Osteoblast (primary cell): ENCODE data around the gene VWA5B2. TPM values are rescaled to one million over a fixed set of nuclear protein-coding genes. Genes with fewer than 3 reads are reported as not detected.

Experiments
- DNase-seq: peaks from one replicate; pipeline ENCODE4 v3.0.0; 2011; ENCODE audit warnings: low spot score, mixed read lengths; ENCODE audit not compliant: insufficient read length; ENCODE audit errors: missing footprints
- H2AFZ ChIP-seq: 2 replicates; pipeline ENCODE4 v1.6.0; 2011; ENCODE audit warnings: mild to moderate bottlenecking, low read length
- H3K27ac ChIP-seq: 2 replicates; pipeline ENCODE4 v1.5.1; 2011; ENCODE audit warnings: mild to moderate bottlenecking, low read depth, low read length, moderate library complexity
- H3K27me3 ChIP-seq: 2 replicates; pipeline ENCODE4 v1.6.0; 2012; ENCODE audit warnings: mild to moderate bottlenecking, control low read depth, inconsistent platforms, low read length, moderate library complexity; ENCODE audit not compliant: insufficient read depth
- H3K36me3 ChIP-seq: 2 replicates; pipeline ENCODE4 v1.5.1; 2011; ENCODE audit warnings: mild to moderate bottlenecking, low read length, control low read depth, moderate library complexity; ENCODE audit not compliant: insufficient read depth
- H3K4me1 ChIP-seq: 2 replicates; pipeline ENCODE4 v1.5.1; 2011; ENCODE audit warnings: mild to moderate bottlenecking, low read length, control low read depth, moderate library complexity; ENCODE audit not compliant: insufficient read depth
- H3K4me2 ChIP-seq: 2 replicates; pipeline ENCODE4 v1.6.0; 2011; ENCODE audit warnings: mild to moderate bottlenecking, low read length; ENCODE audit not compliant: insufficient read depth
- H3K4me3 ChIP-seq: fragments of 200-600 bp; sonication (generic); 3 replicates; pipeline ENCODE4 v1.5.1; 2012; ENCODE audit warnings: mild to moderate bottlenecking, low read length, inconsistent platforms; ENCODE audit not compliant: insufficient read depth
- H3K79me2 ChIP-seq: 2 replicates; pipeline ENCODE4 v1.6.0; 2012; ENCODE audit warnings: mild to moderate bottlenecking, low read length, control low read depth, inconsistent platforms; ENCODE audit not compliant: insufficient read depth
- H3K9me3 ChIP-seq: 2 replicates; pipeline ENCODE4 v1.5.1; 2011; ENCODE audit warnings: low read depth, low read length, control low read depth
- H4K20me1 ChIP-seq: 2 replicates; pipeline ENCODE4 v1.6.0; 2012; ENCODE audit warnings: mild to moderate bottlenecking, low read length, control low read depth; ENCODE audit not compliant: insufficient read depth
- total RNA-seq: library from RNA; depleted of rRNA; stranded (reverse); fragments of >200 nt; gene quantifications from 2 replicates; pipeline ENCODE4 v1.2.3, GENCODE V29; 2012
- TF ChIP-seq, protein P1 (sequence below): IDR thresholded peaks from 2 replicates; pipeline ENCODE4 v1.5.1; 2011; ENCODE audit warnings: mild to moderate bottlenecking, low read depth, low read length, moderate library complexity; ENCODE audit errors: extremely low read depth

VWA5B2 gene
- total RNA-seq, 1 donor: not detected

DNA sequence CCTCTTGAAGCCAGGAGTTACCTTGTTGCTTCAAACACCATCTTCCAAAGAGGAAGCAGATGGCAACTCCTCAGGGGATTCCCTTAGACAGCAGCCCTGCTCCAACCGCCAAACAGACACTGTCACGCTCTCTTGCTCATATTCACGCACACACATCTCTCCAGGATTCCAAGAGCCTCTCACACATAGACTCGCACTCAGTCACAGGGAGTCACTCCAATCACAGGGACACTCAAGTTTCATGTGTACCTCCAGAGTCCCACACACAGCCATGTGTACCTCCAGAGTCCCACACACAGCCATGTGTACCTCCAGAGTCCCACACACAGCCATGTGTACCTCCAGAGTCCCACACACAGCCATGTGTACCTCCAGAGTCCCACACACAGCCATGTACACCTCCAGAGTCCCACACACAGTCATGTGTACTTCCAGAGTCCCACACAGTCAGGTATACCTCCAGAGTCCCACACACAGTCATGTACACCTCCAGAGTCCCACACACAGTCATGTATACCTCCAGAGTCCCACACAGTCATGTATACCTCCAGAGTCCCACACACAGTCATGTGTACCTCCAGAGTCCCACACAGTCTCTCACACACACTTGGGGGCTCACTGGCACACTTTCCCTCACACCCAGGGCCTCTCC, 6.1 kb downstream of the VWA5B2 start:
- H4K20me1 ChIP-seq: no peaks in the 10 kb centered on the region
- H3K9me3 ChIP-seq: no peaks in the 10 kb centered on the region
- no peak for DNase-seq
- H2AFZ ChIP-seq: no peak overlapping the region
- no peaks in the 10 kb centered on the region for H3K79me2 ChIP-seq
- H3K4me1 ChIP-seq: no peaks in the 10 kb centered on the region
- H3K4me3 ChIP-seq: no peak overlapping the region
- no peaks in the 10 kb centered on the region for H3K36me3 ChIP-seq
- H3K27ac ChIP-seq: no peak overlapping the region
- H3K4me2 ChIP-seq: no peak overlapping the region
- TF ChIP-seq, protein P1, sequence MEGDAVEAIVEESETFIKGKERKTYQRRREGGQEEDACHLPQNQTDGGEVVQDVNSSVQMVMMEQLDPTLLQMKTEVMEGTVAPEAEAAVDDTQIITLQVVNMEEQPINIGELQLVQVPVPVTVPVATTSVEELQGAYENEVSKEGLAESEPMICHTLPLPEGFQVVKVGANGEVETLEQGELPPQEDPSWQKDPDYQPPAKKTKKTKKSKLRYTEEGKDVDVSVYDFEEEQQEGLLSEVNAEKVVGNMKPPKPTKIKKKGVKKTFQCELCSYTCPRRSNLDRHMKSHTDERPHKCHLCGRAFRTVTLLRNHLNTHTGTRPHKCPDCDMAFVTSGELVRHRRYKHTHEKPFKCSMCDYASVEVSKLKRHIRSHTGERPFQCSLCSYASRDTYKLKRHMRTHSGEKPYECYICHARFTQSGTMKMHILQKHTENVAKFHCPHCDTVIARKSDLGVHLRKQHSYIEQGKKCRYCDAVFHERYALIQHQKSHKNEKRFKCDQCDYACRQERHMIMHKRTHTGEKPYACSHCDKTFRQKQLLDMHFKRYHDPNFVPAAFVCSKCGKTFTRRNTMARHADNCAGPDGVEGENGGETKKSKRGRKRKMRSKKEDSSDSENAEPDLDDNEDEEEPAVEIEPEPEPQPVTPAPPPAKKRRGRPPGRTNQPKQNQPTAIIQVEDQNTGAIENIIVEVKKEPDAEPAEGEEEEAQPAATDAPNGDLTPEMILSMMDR: no peak
- peaks cover 29% of the 10 kb centered on the region for H3K27me3 ChIP-seq

DNA sequence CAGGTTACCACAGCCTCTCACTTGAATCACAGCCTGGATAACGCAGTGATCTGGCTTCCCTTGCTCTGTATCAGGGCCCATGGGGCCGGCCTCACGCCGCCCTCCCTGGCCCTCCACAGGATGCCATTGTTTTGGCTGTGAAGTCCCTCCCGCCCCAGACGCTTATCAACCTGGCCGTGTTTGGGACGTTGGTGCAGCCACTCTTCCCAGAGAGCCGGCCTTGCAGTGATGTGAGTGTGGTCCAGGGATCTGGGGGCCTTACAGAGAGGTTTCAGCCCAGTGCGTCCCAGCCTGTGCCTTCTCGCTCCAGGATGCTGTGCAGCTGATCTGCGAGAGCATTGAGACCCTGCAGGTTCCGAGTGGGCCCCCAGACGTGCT, 6.6 kb downstream of the VWA5B2 start:
- H3K4me1 ChIP-seq: no peaks in the 10 kb centered on the region
- no peak overlapping the region for H3K4me2 ChIP-seq
- peaks cover 24% of the 10 kb centered on the region for H3K27me3 ChIP-seq
- TF ChIP-seq, protein P1: no peak
- peak; percentile 65 for DNase-seq
- no peaks in the 10 kb centered on the region for H3K79me2 ChIP-seq
- no peak overlapping the region for H2AFZ ChIP-seq
- no peaks in the 10 kb centered on the region for H3K36me3 ChIP-seq
- peaks cover 4% of the 10 kb centered on the region for H4K20me1 ChIP-seq
- no peak overlapping the region for H3K4me3 ChIP-seq
- no peak overlapping the region for H3K27ac ChIP-seq
- no peaks in the 10 kb centered on the region for H3K9me3 ChIP-seq

DNA sequence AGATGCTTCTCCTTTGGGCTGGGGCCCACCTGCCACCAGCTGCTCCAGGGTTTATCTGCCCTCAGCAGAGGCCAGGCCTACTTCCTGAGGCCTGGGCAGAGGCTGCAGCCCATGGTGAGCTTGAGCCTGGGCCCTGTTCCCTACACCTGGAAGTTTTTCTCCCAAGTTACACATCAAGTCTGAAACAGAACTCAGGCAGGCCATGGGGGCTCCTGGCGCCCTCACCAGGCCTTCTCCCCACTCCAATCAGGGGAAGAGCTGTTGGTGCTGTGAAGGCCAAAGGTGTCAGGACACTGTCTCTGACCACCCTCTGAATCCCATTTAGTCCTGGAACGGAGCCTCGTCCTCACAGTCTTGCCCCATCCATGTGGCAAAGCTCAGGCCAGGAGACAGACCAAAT, 7.3 kb downstream of the VWA5B2 start:
- DNase-seq: peak; percentile 69
- Histone ChIP-seq H2AFZ (no peak overlapping the region), H3K4me3 (no peak overlapping the region), H3K36me3 (no peaks in the 10 kb centered on the region), H3K27ac (no peak overlapping the region), H3K4me1 (no peaks in the 10 kb centered on the region), H3K79me2 (no peaks in the 10 kb centered on the region), H4K20me1 (peaks cover 9% of the 10 kb centered on the region), H3K27me3 (peaks cover 17% of the 10 kb centered on the region), H3K9me3 (no peaks in the 10 kb centered on the region), H3K4me2 (no peak overlapping the region)
- TF ChIP-seq, protein P1: no peak

DNA sequence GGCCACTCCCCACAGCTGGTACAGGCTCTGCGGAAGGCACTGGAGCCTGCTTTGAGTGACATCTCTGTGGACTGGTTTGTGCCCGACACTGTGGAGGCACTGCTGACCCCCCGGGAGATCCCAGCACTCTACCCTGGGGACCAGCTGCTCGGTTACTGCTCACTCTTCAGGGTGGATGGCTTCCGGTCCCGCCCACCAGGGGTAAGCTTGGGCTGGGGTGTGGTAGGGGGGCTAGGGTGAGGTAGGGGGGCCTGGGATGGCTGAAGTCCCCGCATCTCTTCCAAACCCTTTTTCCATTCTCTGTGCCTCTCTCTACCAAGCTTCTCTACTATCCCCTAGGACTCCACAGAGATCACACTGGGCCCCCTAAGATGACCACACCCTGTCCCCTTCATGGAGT, 7.8 kb downstream of the VWA5B2 start:
- peaks cover 2% of the 10 kb centered on the region for H3K36me3 ChIP-seq
- peak; percentile 50 for DNase-seq
- peaks cover 14% of the 10 kb centered on the region for H4K20me1 ChIP-seq
- no peaks in the 10 kb centered on the region for H3K79me2 ChIP-seq
- no peak overlapping the region for H3K27ac ChIP-seq
- no peak overlapping the region for H3K4me2 ChIP-seq
- TF ChIP-seq, protein P1: no peak
- no peaks in the 10 kb centered on the region for H3K4me1 ChIP-seq
- H3K9me3 ChIP-seq: no peaks in the 10 kb centered on the region
- peaks cover 12% of the 10 kb centered on the region for H3K27me3 ChIP-seq
- no peak overlapping the region for H2AFZ ChIP-seq
- no peak overlapping the region for H3K4me3 ChIP-seq
